ENCODE measurements around the gene CCDC154. TPM values are rescaled to one million over a fixed set of nuclear protein-coding genes. Genes with fewer than 3 reads are reported as not detected.

Gene CCDC154
- total RNA-seq, 6 donors from 2014 or later = 0.30 to 5.4 (median 2.9) TPM; not detected in 1

- Histone ChIP-seq H3K4me1 (peaks cover 0 to 31% (median 18%) of the 10 kb centered on the region in 4 donors), H3K4me3 (no peak overlapping the region), H3K36me3 (peaks cover 0 to 25% (median 7%) of the 10 kb centered on the region in 4 donors), H3K9me3 (no peaks in the 10 kb centered on the region), H3K27ac (no peak overlapping the region), H3K27me3 (no peaks in the 10 kb centered on the region)
- 86 to 89% methylated on average over 6 to 14 of the region's 14 CpGs for WGBS, 2 donors
- ATAC-seq (ENCODE audit: low FRiP score in 2 of 2) (no peak), DNase-seq (peak in 1 of 2 donors; percentile 51)
- no peak for TF ChIP-seq CTCF (IDR thresholded peaks at IDR 0.05)
- TF ChIP-seq POLR2AphosphoS5 (IDR thresholded peaks at IDR 0.05) = no peak
- TF ChIP-seq EP300 (IDR thresholded peaks at IDR 0.05) = no peak
- TF ChIP-seq POLR2A (IDR thresholded peaks at IDR 0.05) = no peak
These were observed 22.7 kb upstream of the CCDC154 start for GRCh38 chr16:1466968-1467521.

GRCh38 chr16:1466054-1466453 is 21.7 kb upstream of the CCDC154 start:
- Histone ChIP-seq H3K4me1 (peaks cover 0 to 21% (median 12%) of the 10 kb centered on the region in 4 donors), H3K27me3 (no peaks in the 10 kb centered on the region), H3K9me3 (no peaks in the 10 kb centered on the region), H3K4me3 (no peak overlapping the region), H3K36me3 (peaks cover 3 to 32% (median 12%) of the 10 kb centered on the region in 4 donors), H3K27ac (no peak overlapping the region)
- whole genome bisulfite sequencing, 2 donors = 90 to 94% methylated on average over 21 to 24 of the region's 24 CpGs
- DNase-seq = peak in 1 of 2 donors; percentile 81
- TF ChIP-seq POLR2A (IDR thresholded peaks at IDR 0.05) (no peak), EP300 (IDR thresholded peaks at IDR 0.05) (no peak), CTCF (IDR thresholded peaks at IDR 0.05) (no peak)
- no peak for ATAC-seq (ENCODE audit: low FRiP score in 2 of 2)

GRCh38 chr16:1465567-1465915 is 21.2 kb upstream of the CCDC154 start:
- Histone ChIP-seq H3K4me3 (no peak overlapping the region), H3K9me3 (no peaks in the 10 kb centered on the region), H3K27me3 (no peaks in the 10 kb centered on the region), H3K36me3 (peaks cover 8 to 37% (median 17%) of the 10 kb centered on the region in 4 donors), H3K27ac (no peak overlapping the region), H3K4me1 (peaks cover 0 to 16% (median 8%) of the 10 kb centered on the region in 4 donors)
- peak in 1 of 2 donors; percentile 71 for DNase-seq
- 98 to 100% methylated on average over 3 to 7 of the region's 13 CpGs for WGBS, 2 donors
- no peak for TF ChIP-seq EP300 (IDR thresholded peaks at IDR 0.05)
- no peak for ATAC-seq (ENCODE audit: low FRiP score in 2 of 2)

- TF ChIP-seq POLR2AphosphoS5 (IDR thresholded peaks at IDR 0.05) (no peak), EP300 (IDR thresholded peaks at IDR 0.05) (no peak), CTCF (IDR thresholded peaks at IDR 0.05) (no peak), POLR2A (IDR thresholded peaks at IDR 0.05) (no peak)
- Histone ChIP-seq H3K9me3 (no peaks in the 10 kb centered on the region), H3K27me3 (no peaks in the 10 kb centered on the region), H3K36me3 (peaks cover 9 to 42% (median 22%) of the 10 kb centered on the region in 4 donors), H3K4me3 (no peak overlapping the region), H3K4me1 (peaks cover 0 to 11% (median 4%) of the 10 kb centered on the region in 4 donors), H3K27ac (no peak overlapping the region)
- WGBS, 2 donors = 88 to 91% methylated on average over 29 to 32 of the region's 33 CpGs
- no peak for ATAC-seq (ENCODE audit: low FRiP score in 2 of 2)
- no peak for DNase-seq
These were observed 20.7 kb upstream of the CCDC154 start for GRCh38 chr16:1464894-1465566.

- Histone ChIP-seq H3K4me3 (no peak overlapping the region), H3K27me3 (no peaks in the 10 kb centered on the region), H3K4me1 (peaks cover 0 to 8% (median 2%) of the 10 kb centered on the region in 4 donors), H3K36me3 (peaks cover 9 to 45% (median 24%) of the 10 kb centered on the region in 4 donors), H3K9me3 (no peaks in the 10 kb centered on the region), H3K27ac (no peak overlapping the region)
- 90 to 93% methylated on average over 39 to 41 of the region's 41 CpGs for WGBS, 2 donors
- DNase-seq (peak in 1 of 2 donors; percentile 79), ATAC-seq (ENCODE audit: low FRiP score in 2 of 2) (no peak)
- TF ChIP-seq EP300 (IDR thresholded peaks at IDR 0.05) (no peak), POLR2AphosphoS5 (IDR thresholded peaks at IDR 0.05) (no peak), POLR2A (IDR thresholded peaks at IDR 0.05) (no peak), CTCF (IDR thresholded peaks at IDR 0.05) (no peak)
These were observed 20.0 kb upstream of the CCDC154 start for GRCh38 chr16:1464196-1464893.
